Caco-2 (cell line): Measurements from ENCODE around the gene TTC7B. TPM values are rescaled to one million over a fixed set of nuclear protein-coding genes. Genes with fewer than 3 reads are reported as not detected.

ENCODE experiments used
- BruUV-seq: library from RNA; stranded (reverse); fragments of 400-500 nt; replicated peaks from 2 replicates; lab custom pipeline; 2021; lab: Mats Ljungman, UMichigan
- CTCF ChIA-PET: fragments of 300-600 bp; sonication (Branson Sonifier 250); formaldehyde crosslinking; loops from one replicate; lab custom pipeline; 2022; ENCODE audit warnings: antibody characterized with exemption; lab: Charles Lee
- POLR2A ChIA-PET: fragments of 300-600 bp; sonication (Branson Sonifier 250); formaldehyde crosslinking; loops from one replicate; lab custom pipeline; 2022; ENCODE audit warnings: antibody characterized with exemption; lab: Charles Lee
- DNase-seq, 2 experiments: peaks; one replicate each; pipeline versions ENCODE4 v3.0.0 to v3.0.0-alpha.2; 2020 to 2022
- H3K27me3 ChIP-seq: replicated peaks from 2 replicates; pipeline ENCODE4 v1.6.0; 2011; ENCODE audit warnings: low read length; ENCODE audit not compliant: control insufficient read depth, insufficient read depth
- H3K36me3 ChIP-seq: 2 replicates; pipeline ENCODE4 v1.5.1; 2011; ENCODE audit warnings: low read length; ENCODE audit not compliant: control insufficient read depth, insufficient read depth
- H3K4me1 ChIP-seq: fragments of 250-450 bp; sonication (Bioruptor Pico); 2 replicates; pipeline ENCODE4 v1.5.1; 2020; ENCODE audit warnings: mild to moderate bottlenecking
- H3K4me3 ChIP-seq: 2 replicates; pipeline ENCODE4 v1.5.1; 2011; ENCODE audit warnings: low read depth, mild to moderate bottlenecking, control low read depth, low read length
- H3K9me3 ChIP-seq: fragments of 250-450 bp; sonication (Bioruptor Pico); 2 replicates; pipeline ENCODE4 v1.5.1; 2020; ENCODE audit warnings: mild to moderate bottlenecking, moderate library complexity
- H3K27ac Mint-ChIP-seq: one replicate; pipeline ENCODE4 v1.8.0; 2022; ENCODE audit warnings: mixed read lengths; ENCODE audit not compliant: unreplicated experiment
- H3K27me3 Mint-ChIP-seq: one replicate; pipeline ENCODE4 v1.8.0; 2022; ENCODE audit warnings: mixed read lengths; ENCODE audit not compliant: insufficient read depth, unreplicated experiment
- H3K36me3 Mint-ChIP-seq: one replicate; pipeline ENCODE4 v1.8.0; 2022; ENCODE audit warnings: mild to moderate bottlenecking, mixed read lengths; ENCODE audit not compliant: insufficient read depth, unreplicated experiment
- H3K4me1 Mint-ChIP-seq: one replicate; pipeline ENCODE4 v1.8.0; 2022; ENCODE audit warnings: low read depth, mixed read lengths; ENCODE audit not compliant: unreplicated experiment
- H3K4me3 Mint-ChIP-seq: one replicate; pipeline ENCODE4 v1.8.0; 2022; ENCODE audit warnings: mild to moderate bottlenecking, moderate library complexity, mixed read lengths; ENCODE audit not compliant: unreplicated experiment
- H3K9me3 Mint-ChIP-seq: one replicate; pipeline ENCODE4 v1.8.0; 2022; ENCODE audit warnings: mixed read lengths; ENCODE audit not compliant: unreplicated experiment
- intact Hi-C: fragments of 100-400 bp; cut with micrococcal nuclease; formaldehyde crosslinking; loops from one replicate; pipeline ENCODE4 v1.10.0; 2022; ENCODE audit not compliant: unreplicated experiment
- total RNA-seq: library from RNA; stranded (reverse); gene quantifications from 2 replicates; pipeline ENCODE4 v1.2.3, GENCODE V29; 2022
- TF ChIP-seq, protein P1 (sequence below), 2 experiments: fragments of 200-600 bp in 1 of 2; IDR thresholded peaks; 1 replicate in 1 of 2; 2 replicates in 1 of 2; pipeline versions ENCODE4 v1.5.1 to v1.8.0; 2011 to 2022; ENCODE audit warnings: antibody characterized with exemption in 1 of 2, control low read depth in 1 of 2, inconsistent platforms in 1 of 2, low read depth in 1 of 2, low read length in 1 of 2, mild to moderate bottlenecking in 1 of 2, moderate library complexity in 1 of 2; ENCODE audit not compliant: insufficient read depth in 1 of 2, severe bottlenecking in 1 of 2, unreplicated experiment in 1 of 2

TTC7B gene
- total RNA-seq, 1 experiment from 2014 or later = 28.5 TPM

DNA sequence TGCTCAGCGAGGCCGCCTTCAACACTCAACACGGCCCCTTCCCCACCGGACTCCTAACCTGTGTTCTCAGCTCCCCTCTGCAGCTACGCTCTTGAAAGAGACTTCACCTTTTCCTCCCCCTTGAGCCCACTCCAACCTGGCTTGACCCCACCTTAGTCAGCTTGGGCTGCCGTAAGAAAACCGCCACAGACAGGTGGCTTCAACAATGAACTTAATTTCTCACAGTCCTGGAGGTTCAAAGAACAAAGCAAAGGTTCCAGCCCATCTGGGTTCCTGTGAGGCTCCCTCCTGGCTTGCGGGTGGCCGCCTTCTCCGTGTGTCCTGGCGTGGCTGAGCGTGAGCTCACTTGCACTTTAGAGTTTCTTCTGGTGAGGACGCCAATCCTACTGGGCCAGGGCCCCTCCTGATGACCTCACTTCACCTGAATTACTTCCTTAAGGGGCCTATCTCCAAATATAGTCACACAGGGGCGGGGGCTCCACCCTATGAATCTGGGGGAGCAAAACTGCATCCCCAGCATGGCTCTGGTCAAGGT, 280.6 kb downstream of the TTC7B start:
- no peaks in the 10 kb centered on the region for H3K36me3 ChIP-seq
- Mint-ChIP-seq H3K36me3 (peaks cover 6% of the 10 kb centered on the region), H3K27ac (peak overlapping the region; percentile 24), H3K27me3 (no peaks in the 10 kb centered on the region), H3K9me3 (no peaks in the 10 kb centered on the region), H3K4me1 (no peaks in the 10 kb centered on the region), H3K4me3 (no peak overlapping the region)
- no peak for DNase-seq
- TF ChIP-seq, protein P1, sequence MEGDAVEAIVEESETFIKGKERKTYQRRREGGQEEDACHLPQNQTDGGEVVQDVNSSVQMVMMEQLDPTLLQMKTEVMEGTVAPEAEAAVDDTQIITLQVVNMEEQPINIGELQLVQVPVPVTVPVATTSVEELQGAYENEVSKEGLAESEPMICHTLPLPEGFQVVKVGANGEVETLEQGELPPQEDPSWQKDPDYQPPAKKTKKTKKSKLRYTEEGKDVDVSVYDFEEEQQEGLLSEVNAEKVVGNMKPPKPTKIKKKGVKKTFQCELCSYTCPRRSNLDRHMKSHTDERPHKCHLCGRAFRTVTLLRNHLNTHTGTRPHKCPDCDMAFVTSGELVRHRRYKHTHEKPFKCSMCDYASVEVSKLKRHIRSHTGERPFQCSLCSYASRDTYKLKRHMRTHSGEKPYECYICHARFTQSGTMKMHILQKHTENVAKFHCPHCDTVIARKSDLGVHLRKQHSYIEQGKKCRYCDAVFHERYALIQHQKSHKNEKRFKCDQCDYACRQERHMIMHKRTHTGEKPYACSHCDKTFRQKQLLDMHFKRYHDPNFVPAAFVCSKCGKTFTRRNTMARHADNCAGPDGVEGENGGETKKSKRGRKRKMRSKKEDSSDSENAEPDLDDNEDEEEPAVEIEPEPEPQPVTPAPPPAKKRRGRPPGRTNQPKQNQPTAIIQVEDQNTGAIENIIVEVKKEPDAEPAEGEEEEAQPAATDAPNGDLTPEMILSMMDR (IDR thresholded peaks at IDR 0.05; ENCODE audit: insufficient read depth in 1 of 2, low read depth in 1 of 2, low read length in 1 of 2, severe bottlenecking in 1 of 2, unreplicated experiment in 1 of 2) = no peak
- no peaks in the 10 kb centered on the region for H3K4me1 ChIP-seq
- H3K27me3 ChIP-seq = no peaks in the 10 kb centered on the region
- H3K4me3 ChIP-seq = no peak overlapping the region
- BruUV-seq = no TSS peak
- intact Hi-C loops = no loop called here
- CTCF ChIA-PET = no interaction called here
- no peaks in the 10 kb centered on the region for H3K9me3 ChIP-seq
- POLR2A ChIA-PET = no interaction called here

DNA sequence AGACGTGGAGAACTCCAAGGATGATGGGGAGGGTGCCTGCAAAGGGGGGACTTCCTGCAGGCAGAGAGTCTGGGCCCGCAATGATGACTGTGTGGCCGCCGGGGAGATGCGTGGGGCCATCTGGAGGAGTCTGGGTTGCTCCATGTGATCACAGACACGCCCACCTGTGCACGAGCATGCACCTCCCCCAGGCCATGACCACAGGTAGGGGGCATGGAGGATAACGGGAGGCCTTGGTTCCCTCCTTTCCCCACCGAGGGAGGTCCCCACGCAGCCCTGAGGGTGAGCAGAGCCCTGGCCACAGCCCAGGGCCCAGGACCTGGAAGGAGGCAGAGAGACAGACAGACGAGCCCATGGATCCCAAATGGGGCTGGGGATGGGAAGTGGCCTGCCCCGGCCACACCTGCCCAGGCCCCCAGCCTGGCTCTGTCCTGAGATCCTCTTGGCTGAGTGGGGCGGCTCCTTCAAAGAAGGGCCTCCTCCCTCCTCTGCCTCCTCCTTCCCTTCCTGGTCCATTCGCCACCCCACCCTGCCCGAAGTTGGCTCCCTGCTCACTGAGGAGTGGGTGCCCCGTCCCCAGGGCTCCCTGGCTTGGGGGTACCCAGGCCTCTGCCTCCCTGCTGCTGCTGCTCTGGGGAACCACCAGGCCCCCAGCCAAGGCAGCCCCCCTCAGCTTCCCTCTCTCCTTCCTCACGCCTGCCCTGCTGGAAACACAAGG, 281.2 kb downstream of the TTC7B start:
- H3K9me3 ChIP-seq = no peaks in the 10 kb centered on the region
- Mint-ChIP-seq H3K9me3 (no peaks in the 10 kb centered on the region), H3K4me3 (no peak overlapping the region), H3K27ac (peak overlapping the region; percentile 24), H3K4me1 (no peaks in the 10 kb centered on the region), H3K27me3 (no peaks in the 10 kb centered on the region), H3K36me3 (peaks cover 6% of the 10 kb centered on the region)
- H3K27me3 ChIP-seq = no peaks in the 10 kb centered on the region
- H3K36me3 ChIP-seq = no peaks in the 10 kb centered on the region
- H3K4me1 ChIP-seq = no peaks in the 10 kb centered on the region
- DNase-seq = no peak
- POLR2A ChIA-PET = no interaction called here
- intact Hi-C loops = no loop called here
- CTCF ChIA-PET = no interaction called here
- H3K4me3 ChIP-seq = no peak overlapping the region
- TF ChIP-seq, protein P1 (IDR thresholded peaks at IDR 0.05; ENCODE audit: insufficient read depth in 1 of 2, low read depth in 1 of 2, low read length in 1 of 2, severe bottlenecking in 1 of 2, unreplicated experiment in 1 of 2) = no peak
- no TSS peak for BruUV-seq

DNA sequence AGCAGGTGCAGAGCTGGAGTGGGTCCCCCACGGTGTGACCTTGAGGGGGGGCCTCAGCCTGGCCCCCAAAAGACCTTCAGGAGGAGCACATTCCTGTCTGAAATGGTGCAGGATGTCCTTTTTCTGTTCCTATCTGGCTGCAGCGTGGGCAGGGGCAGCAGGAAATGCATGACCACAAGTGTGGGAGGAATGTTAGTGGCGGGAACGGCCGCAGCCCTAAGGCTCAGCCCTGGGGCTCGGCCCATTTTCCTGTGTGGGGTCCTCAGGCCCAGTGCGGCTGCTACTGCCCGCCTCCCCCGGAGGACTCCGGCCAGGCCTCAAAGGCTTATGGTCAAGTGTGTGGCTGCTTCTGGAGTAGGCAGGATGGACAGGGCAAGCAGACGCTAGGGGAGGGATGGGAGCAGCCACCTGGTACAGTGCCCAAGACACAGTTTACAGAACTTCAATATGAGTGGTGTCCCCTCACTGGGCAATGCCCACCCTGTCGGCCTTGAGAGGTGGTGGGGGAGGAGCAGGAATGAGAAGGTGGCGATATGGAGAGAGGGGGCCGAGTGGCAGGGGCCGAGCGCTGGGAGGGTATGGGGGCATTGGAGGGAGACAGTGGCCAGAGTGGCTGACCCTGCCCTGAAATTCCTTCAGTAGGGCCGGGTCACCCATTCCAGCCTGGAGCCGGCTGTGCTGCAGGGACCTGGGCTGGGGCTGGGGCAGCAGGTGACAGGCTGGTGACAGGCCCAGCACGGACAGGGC, 282.0 kb downstream of the TTC7B start:
- Mint-ChIP-seq H3K27me3 (no peaks in the 10 kb centered on the region), H3K36me3 (peaks cover 6% of the 10 kb centered on the region), H3K4me3 (no peak overlapping the region), H3K4me1 (no peaks in the 10 kb centered on the region), H3K27ac (no peak overlapping the region), H3K9me3 (no peaks in the 10 kb centered on the region)
- BruUV-seq = no TSS peak
- Histone ChIP-seq H3K4me1 (no peaks in the 10 kb centered on the region), H3K9me3 (no peaks in the 10 kb centered on the region), H3K27me3 (no peaks in the 10 kb centered on the region), H3K36me3 (no peaks in the 10 kb centered on the region), H3K4me3 (no peak overlapping the region)
- POLR2A ChIA-PET = no interaction called here
- TF ChIP-seq, protein P1 (IDR thresholded peaks at IDR 0.05; ENCODE audit: insufficient read depth in 1 of 2, low read depth in 1 of 2, low read length in 1 of 2, severe bottlenecking in 1 of 2, unreplicated experiment in 1 of 2) = no peak
- DNase-seq = no peak
- intact Hi-C loops = no loop called here
- CTCF ChIA-PET = no interaction called here
